Measurements from ENCODE around the gene NFIC.

NFIC gene

GRCh38 chr19:3469638-3470499 is 103.5 kb downstream of the NFIC start:
- H3K27me3 ChIP-seq (ENCODE audit: control insufficient read depth, insufficient read depth, low read length, poor library complexity, severe bottlenecking) = peaks cover 57% of the 10 kb centered on the region
- no peak overlapping the region for H3K4me3 ChIP-seq (ENCODE audit: insufficient read depth, low read depth, low read length)
- no peaks in the 10 kb centered on the region for H3K4me1 ChIP-seq (ENCODE audit: control insufficient read depth, insufficient read depth, low read length)
- no peak overlapping the region for H3K27ac ChIP-seq (ENCODE audit: insufficient read depth, low read depth, low read length, poor library complexity, severe bottlenecking)
- H3K36me3 ChIP-seq (ENCODE audit: control insufficient read depth, insufficient read depth, low read length) = no peaks in the 10 kb centered on the region
- WGBS, 2 experiments = 65% methylated on average over 14 of the region's 14 CpGs
- peaks cover 2% of the 10 kb centered on the region for H3K9me3 ChIP-seq (ENCODE audit: control insufficient read depth, low read length)

DNA sequence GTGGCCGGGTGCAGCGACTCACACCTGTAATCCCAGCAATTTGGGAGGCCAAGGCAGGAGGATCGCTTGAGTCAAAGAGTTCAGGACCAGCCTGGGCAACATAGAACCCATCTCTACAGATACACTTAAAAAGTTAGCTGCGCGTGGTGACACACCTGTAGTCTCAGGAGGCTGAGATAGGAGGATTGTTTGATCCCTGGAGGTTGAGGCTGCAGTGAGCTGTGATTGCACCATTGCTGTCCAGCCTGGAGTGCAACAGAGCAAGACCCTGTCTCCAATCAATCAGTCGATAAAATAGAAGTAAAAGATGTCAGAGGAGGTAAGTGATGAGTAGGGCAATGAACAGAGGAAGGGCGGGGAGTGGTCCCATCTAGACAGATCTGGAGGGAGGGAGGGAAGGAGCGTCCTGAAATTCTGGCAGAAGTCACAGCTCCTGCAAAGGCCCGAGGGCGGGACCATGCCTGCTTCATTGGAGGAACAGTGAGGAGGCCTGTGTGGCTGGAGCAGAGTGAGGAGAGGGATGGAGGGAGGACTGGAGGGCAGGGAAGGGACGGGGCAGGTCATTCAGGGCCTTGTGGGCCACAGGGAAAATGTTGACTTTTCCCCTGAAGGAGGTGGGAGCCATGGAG is 104.2 kb downstream of the NFIC start:
- H3K27me3 ChIP-seq (ENCODE audit: control insufficient read depth, insufficient read depth, low read length, poor library complexity, severe bottlenecking) = peaks cover 50% of the 10 kb centered on the region
- WGBS, 2 experiments = 77% methylated on average over 11 of the region's 11 CpGs
- no peak overlapping the region for H3K4me3 ChIP-seq (ENCODE audit: insufficient read depth, low read depth, low read length)

DNA sequence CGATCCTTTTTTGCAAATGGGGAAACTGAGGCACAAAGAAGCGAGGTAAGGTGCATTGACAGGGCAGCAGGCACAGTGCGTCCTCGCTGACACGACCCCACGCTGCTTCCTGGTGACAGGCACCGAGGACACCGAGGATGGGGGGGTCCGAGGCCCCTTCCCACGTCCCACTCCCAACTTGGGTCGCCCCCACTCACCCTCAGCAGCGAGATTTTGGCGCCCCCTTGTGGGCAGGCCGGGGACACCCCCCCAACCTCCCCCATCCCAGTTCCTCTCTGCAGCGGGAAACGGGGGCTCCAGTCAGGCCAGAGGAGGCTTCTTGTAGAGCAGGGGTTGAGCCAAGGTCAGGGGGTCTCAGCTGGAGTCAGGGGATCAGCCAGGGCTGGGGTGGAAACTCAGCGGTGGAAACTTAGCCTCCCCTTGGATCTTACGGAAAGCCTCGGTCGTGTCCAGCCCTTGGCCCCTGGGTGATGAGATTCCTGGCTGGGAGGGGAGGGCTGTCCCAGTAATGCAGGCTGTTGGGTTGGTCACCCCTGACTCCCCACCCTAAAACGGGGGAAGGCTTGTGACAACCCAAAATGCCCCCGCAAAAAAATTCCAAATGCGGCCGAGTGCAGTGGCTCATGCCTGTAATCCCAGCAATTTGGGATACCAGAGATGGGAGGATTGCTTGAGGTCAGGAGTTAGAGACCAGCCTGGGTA is 105.7 kb downstream of the NFIC start:
- 44% methylated on average over 21 to 24 of the region's 24 CpGs for WGBS, 2 experiments
- H3K27me3 ChIP-seq (ENCODE audit: control insufficient read depth, insufficient read depth, low read length, poor library complexity, severe bottlenecking) = peaks cover 46% of the 10 kb centered on the region
- no peak overlapping the region for H3K4me3 ChIP-seq (ENCODE audit: insufficient read depth, low read depth, low read length)

More for the DNA sequence above, 104.2 kb downstream of the NFIC start:
- Histone ChIP-seq H3K36me3 (ENCODE audit: control insufficient read depth, insufficient read depth, low read length) (no peaks in the 10 kb centered on the region), H3K27ac (ENCODE audit: insufficient read depth, low read depth, low read length, poor library complexity, severe bottlenecking) (no peak overlapping the region), H3K4me1 (ENCODE audit: control insufficient read depth, insufficient read depth, low read length) (no peaks in the 10 kb centered on the region), H3K9me3 (ENCODE audit: control insufficient read depth, low read length) (peaks cover 2% of the 10 kb centered on the region)

DNA sequence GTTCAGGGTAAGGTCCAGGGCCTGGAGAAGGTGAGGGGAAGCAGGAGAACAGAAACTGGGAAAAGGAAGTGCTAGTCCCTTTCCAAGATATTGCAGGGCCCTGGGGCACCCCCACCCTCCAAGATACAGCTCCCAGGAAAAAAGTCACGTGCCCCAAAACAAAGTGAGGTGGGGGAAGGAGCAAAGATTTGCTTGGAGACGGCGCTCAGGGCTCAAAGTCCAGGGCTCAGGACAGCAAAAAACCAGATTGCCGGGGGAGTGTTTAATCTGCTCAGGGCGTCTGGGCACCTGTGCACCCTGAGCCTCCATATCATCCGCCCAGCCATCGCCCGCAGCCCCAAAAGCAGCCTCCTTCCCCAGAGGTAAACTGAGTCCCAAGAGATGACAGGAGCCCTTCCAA is 107.6 kb downstream of the NFIC start:
- H3K27ac ChIP-seq (ENCODE audit: insufficient read depth, low read depth, low read length, poor library complexity, severe bottlenecking) = no peak overlapping the region

More for the DNA sequence above, 105.7 kb downstream of the NFIC start:
- Histone ChIP-seq H3K9me3 (ENCODE audit: control insufficient read depth, low read length) (no peaks in the 10 kb centered on the region), H3K36me3 (ENCODE audit: control insufficient read depth, insufficient read depth, low read length) (no peaks in the 10 kb centered on the region), H3K4me1 (ENCODE audit: control insufficient read depth, insufficient read depth, low read length) (no peaks in the 10 kb centered on the region), H3K27ac (ENCODE audit: insufficient read depth, low read depth, low read length, poor library complexity, severe bottlenecking) (no peak overlapping the region)

DNA sequence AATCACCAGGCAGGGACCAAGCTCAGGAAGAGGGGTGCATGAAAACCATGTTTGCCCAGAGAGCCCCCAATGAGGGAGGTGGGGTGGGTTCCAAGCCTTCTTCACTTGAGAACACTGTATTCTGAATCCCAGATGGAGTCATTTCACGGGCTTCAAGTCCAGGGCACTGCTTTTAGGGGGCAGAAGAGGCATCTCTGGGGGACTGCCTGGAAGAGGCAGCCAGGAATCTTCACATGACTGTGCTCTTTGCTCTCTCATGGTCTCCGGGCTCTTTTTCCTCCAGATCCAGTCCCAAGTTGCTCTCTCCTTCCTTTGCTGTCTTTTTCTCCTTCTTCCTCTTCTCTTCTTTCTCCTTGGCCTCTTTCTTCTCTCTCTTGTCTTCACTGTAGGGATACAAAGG is 108.2 kb downstream of the NFIC start:
- Histone ChIP-seq H3K27me3 (ENCODE audit: control insufficient read depth, insufficient read depth, low read length, poor library complexity, severe bottlenecking) (peaks cover 57% of the 10 kb centered on the region), H3K4me1 (ENCODE audit: control insufficient read depth, insufficient read depth, low read length) (no peaks in the 10 kb centered on the region), H3K9me3 (ENCODE audit: control insufficient read depth, low read length) (no peaks in the 10 kb centered on the region), H3K4me3 (ENCODE audit: insufficient read depth, low read depth, low read length) (no peak overlapping the region), H3K27ac (ENCODE audit: insufficient read depth, low read depth, low read length, poor library complexity, severe bottlenecking) (no peak overlapping the region), H3K36me3 (ENCODE audit: control insufficient read depth, insufficient read depth, low read length) (no peaks in the 10 kb centered on the region)
- 78 to 82% methylated on average over 2 of the region's 2 CpGs for WGBS, 2 experiments

More for the DNA sequence above, 107.6 kb downstream of the NFIC start:
- Histone ChIP-seq H3K36me3 (ENCODE audit: control insufficient read depth, insufficient read depth, low read length) (no peaks in the 10 kb centered on the region), H3K4me3 (ENCODE audit: insufficient read depth, low read depth, low read length) (no peak overlapping the region), H3K9me3 (ENCODE audit: control insufficient read depth, low read length) (no peaks in the 10 kb centered on the region), H3K4me1 (ENCODE audit: control insufficient read depth, insufficient read depth, low read length) (no peaks in the 10 kb centered on the region), H3K27me3 (ENCODE audit: control insufficient read depth, insufficient read depth, low read length, poor library complexity, severe bottlenecking) (peaks cover 57% of the 10 kb centered on the region)
- 82 to 84% methylated on average over 8 of the region's 8 CpGs for WGBS, 2 experiments

DNA sequence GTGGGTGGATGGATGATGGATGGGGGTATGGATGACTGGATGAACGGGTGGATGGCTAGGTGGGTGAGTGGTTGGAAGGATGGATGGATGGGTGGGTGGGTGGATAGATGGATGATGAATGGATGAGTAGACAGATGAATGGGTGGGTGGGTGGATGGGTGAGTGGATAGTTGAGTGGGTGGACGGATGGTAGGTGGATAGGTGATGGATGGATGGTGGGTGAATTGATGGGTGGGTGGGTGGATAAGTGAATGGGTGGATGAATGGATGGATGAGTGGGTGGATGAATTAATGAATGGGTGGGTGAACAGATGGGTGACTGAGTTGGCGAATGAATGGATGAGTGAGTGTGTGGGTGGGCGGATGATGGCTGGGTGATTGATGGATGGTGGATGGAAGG is 109.1 kb downstream of the NFIC start:
- no peaks in the 10 kb centered on the region for H3K9me3 ChIP-seq (ENCODE audit: control insufficient read depth, low read length)
- H3K4me1 ChIP-seq (ENCODE audit: control insufficient read depth, insufficient read depth, low read length) = no peaks in the 10 kb centered on the region
- 79 to 80% methylated on average over 4 of the region's 4 CpGs for WGBS, 2 experiments

GRCh38 chr19:3476830-3477229 is 110.4 kb downstream of the NFIC start:
- H3K27me3 ChIP-seq (ENCODE audit: control insufficient read depth, insufficient read depth, low read length, poor library complexity, severe bottlenecking) = peaks cover 37% of the 10 kb centered on the region
- no peaks in the 10 kb centered on the region for H3K4me1 ChIP-seq (ENCODE audit: control insufficient read depth, insufficient read depth, low read length)
- no peak overlapping the region for H3K27ac ChIP-seq (ENCODE audit: insufficient read depth, low read depth, low read length, poor library complexity, severe bottlenecking)
- WGBS, 2 experiments = 81 to 84% methylated on average over 2 of the region's 2 CpGs
- no peaks in the 10 kb centered on the region for H3K36me3 ChIP-seq (ENCODE audit: control insufficient read depth, insufficient read depth, low read length)
- H3K4me3 ChIP-seq (ENCODE audit: insufficient read depth, low read depth, low read length) = no peak overlapping the region
- no peaks in the 10 kb centered on the region for H3K9me3 ChIP-seq (ENCODE audit: control insufficient read depth, low read length)

More for the DNA sequence above, 109.1 kb downstream of the NFIC start:
- H3K4me3 ChIP-seq (ENCODE audit: insufficient read depth, low read depth, low read length) = no peak overlapping the region
- peaks cover 48% of the 10 kb centered on the region for H3K27me3 ChIP-seq (ENCODE audit: control insufficient read depth, insufficient read depth, low read length, poor library complexity, severe bottlenecking)
- H3K36me3 ChIP-seq (ENCODE audit: control insufficient read depth, insufficient read depth, low read length) = no peaks in the 10 kb centered on the region
- no peak overlapping the region for H3K27ac ChIP-seq (ENCODE audit: insufficient read depth, low read depth, low read length, poor library complexity, severe bottlenecking)

GRCh38 chr19:3477506-3477905 is 111.1 kb downstream of the NFIC start:
- Histone ChIP-seq H3K27me3 (ENCODE audit: control insufficient read depth, insufficient read depth, low read length, poor library complexity, severe bottlenecking) (peaks cover 37% of the 10 kb centered on the region), H3K27ac (ENCODE audit: insufficient read depth, low read depth, low read length, poor library complexity, severe bottlenecking) (no peak overlapping the region), H3K9me3 (ENCODE audit: control insufficient read depth, low read length) (no peaks in the 10 kb centered on the region), H3K4me1 (ENCODE audit: control insufficient read depth, insufficient read depth, low read length) (no peaks in the 10 kb centered on the region), H3K36me3 (ENCODE audit: control insufficient read depth, insufficient read depth, low read length) (no peaks in the 10 kb centered on the region), H3K4me3 (ENCODE audit: insufficient read depth, low read depth, low read length) (no peak overlapping the region)

DNA sequence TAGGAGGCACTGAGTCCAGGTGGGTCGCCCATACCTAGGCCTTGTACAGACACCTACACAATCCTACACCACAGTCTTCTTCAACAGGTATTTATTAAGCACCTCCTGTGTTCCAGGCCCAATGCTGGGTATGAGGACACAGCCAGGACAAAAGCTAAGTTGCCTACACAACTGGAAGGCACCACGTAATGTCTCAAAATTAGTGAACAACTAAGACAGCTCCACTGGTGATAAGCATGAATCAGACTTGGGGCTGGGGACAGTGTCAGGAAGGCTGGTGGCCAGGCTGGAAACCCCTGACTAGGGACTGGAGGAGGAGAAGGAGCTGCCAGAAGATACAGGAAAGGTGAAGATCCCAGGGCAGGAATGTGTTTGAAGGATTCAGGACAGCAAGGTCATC is 111.6 kb downstream of the NFIC start:
- Histone ChIP-seq H3K4me3 (ENCODE audit: insufficient read depth, low read depth, low read length) (no peak overlapping the region), H3K36me3 (ENCODE audit: control insufficient read depth, insufficient read depth, low read length) (no peaks in the 10 kb centered on the region), H3K4me1 (ENCODE audit: control insufficient read depth, insufficient read depth, low read length) (no peaks in the 10 kb centered on the region), H3K9me3 (ENCODE audit: control insufficient read depth, low read length) (no peaks in the 10 kb centered on the region), H3K27ac (ENCODE audit: insufficient read depth, low read depth, low read length, poor library complexity, severe bottlenecking) (no peak overlapping the region), H3K27me3 (ENCODE audit: control insufficient read depth, insufficient read depth, low read length, poor library complexity, severe bottlenecking) (peaks cover 37% of the 10 kb centered on the region)
- 92 to 94% methylated on average over 2 of the region's 2 CpGs for WGBS, 2 experiments

All from ectodermal cell (in vitro differentiated cells).